ENCODE data around the gene ING4. TPM values are rescaled to one million over a fixed set of nuclear protein-coding genes. Genes with fewer than 3 reads are reported as not detected.

ING4 gene
- polyA plus RNA-seq, 2 of the 4 experiments (the other 2 are of a cell fraction), result 19.5 to 36.5 TPM

GRCh38 chr12:6618483-6619225 is 44.3 kb downstream of the ING4 start:
- no peak for ATAC-seq
- DNase-seq (ENCODE audit: low read depth in 1 of 2, low spot score in 1 of 2), result no peak
- ChIA-PET POLR2A (no interaction called here), CTCF (interaction anchor here (0.6 to 2.6 kb wide), 23 partner anchors 9 to 382 kb away, joined by 3 to 14 read pairs (median 4); partner anchors contain the start of genes ACRBP and LPAR5)
- no peak overlapping the region for H3K4me3 ChIP-seq
- WGBS (ENCODE audit: missing lambda C conversion rate), result 56% methylated on average over 5 of the region's 5 CpGs
- H3K4me2 ChIP-seq, result no peak overlapping the region
- H3K4me1 ChIP-seq, result peaks cover 10% of the 10 kb centered on the region
- FAIRE-seq, result no peak
- TF ChIP-seq EP300 (IDR thresholded peaks at IDR 0.05) (no peak), MAX (IDR thresholded peaks at IDR 0.05) (no peak), SREBF2 (IDR thresholded peaks at IDR 0.05) (no peak), MYC (IDR thresholded peaks at IDR 0.05; ENCODE audit: borderline replicate concordance, low read length) (no peak), FOSB (CRISPR knock-in tag; IDR thresholded peaks at IDR 0.05) (no peak), HEYL (CRISPR knock-in tag; IDR thresholded peaks at IDR 0.05) (no peak), KDM1A (IDR thresholded peaks at IDR 0.05; ENCODE audit: low read depth) (no peak)
- TF ChIP-seq, protein P1, sequence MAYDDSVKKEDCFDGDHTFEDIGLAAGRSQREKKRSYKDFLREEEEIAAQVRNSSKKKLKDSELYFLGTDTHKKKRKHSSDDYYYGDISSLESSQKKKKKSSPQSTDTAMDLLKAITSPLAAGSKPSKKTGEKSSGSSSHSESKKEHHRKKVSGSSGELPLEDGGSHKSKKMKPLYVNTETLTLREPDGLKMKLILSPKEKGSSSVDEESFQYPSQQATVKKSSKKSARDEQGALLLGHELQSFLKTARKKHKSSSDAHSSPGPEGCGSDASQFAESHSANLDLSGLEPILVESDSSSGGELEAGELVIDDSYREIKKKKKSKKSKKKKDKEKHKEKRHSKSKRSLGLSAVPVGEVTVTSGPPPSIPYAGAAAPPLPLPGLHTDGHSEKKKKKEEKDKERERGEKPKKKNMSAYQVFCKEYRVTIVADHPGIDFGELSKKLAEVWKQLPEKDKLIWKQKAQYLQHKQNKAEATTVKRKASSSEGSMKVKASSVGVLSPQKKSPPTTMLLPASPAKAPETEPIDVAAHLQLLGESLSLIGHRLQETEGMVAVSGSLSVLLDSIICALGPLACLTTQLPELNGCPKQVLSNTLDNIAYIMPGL (CRISPR knock-in tag; IDR thresholded peaks at IDR 0.05; ENCODE audit: borderline replicate concordance), result no peak
- no peak overlapping the region for H3K27ac ChIP-seq
- no peaks in the 10 kb centered on the region for H3K9me3 ChIP-seq

DNA sequence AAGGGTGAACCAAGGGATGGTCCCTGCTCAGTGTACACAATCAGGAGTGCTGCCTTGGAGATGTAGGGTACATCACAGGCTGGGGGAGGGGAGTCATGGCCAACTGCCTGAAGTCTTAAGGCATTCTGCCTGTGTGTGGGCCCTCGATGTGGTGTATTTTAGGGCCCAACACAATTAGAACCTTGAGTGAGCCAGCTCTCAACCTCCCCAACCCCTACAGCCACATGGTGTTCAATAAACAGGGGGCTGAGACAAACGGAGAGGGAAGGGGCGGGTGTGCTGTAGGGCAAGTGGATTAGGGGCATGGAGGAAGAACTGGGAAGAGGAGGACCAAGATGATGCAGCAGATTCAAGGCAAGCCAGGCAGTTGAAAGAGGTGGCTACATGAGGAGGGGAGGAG is 47.1 kb downstream of the ING4 start:
- DNase-seq (ENCODE audit: low read depth in 1 of 2, low spot score in 1 of 2), result no peak
- FAIRE-seq, result no peak
- no peak overlapping the region for H3K27ac ChIP-seq
- POLR2A ChIA-PET, result no interaction called here
- H3K4me2 ChIP-seq, result no peak overlapping the region
- no peak for TF ChIP-seq EP300 (IDR thresholded peaks at IDR 0.05)
- no peak for TF ChIP-seq RAD21 (conservative IDR thresholded peaks at IDR 0.05 in 1 of 2, IDR thresholded peaks at IDR 0.05 in 1 of 2)
- no peak for TF ChIP-seq JUN (IDR thresholded peaks at IDR 0.05)
- TF ChIP-seq, protein P2, sequence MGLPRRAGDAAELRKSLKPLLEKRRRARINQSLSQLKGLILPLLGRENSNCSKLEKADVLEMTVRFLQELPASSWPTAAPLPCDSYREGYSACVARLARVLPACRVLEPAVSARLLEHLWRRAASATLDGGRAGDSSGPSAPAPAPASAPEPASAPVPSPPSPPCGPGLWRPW (IDR thresholded peaks at IDR 0.05), result no peak
- TF ChIP-seq PHF8 (IDR thresholded peaks at IDR 0.05; ENCODE audit: borderline replicate concordance, low read depth), result no peak
- TF ChIP-seq, protein P1 (CRISPR knock-in tag; IDR thresholded peaks at IDR 0.05; ENCODE audit: borderline replicate concordance), result no peak
- no peak for TF ChIP-seq HEYL (CRISPR knock-in tag; IDR thresholded peaks at IDR 0.05)
- TF ChIP-seq JUNB (IDR thresholded peaks at IDR 0.05), result no peak
- no peak for TF ChIP-seq HOXA7 (CRISPR knock-in tag; IDR thresholded peaks at IDR 0.05)
- no peak for TF ChIP-seq NR3C1 (IDR thresholded peaks at IDR 0.05)
- no peak for TF ChIP-seq CBX2 (IDR thresholded peaks at IDR 0.05; ENCODE audit: borderline replicate concordance, low read depth)
- TF ChIP-seq ZFP36 (IDR thresholded peaks at IDR 0.05; ENCODE audit: borderline replicate concordance, partially characterized antibody), result no peak
- TF ChIP-seq CHD2 (IDR thresholded peaks at IDR 0.05; ENCODE audit: low read length, partially characterized antibody), result no peak
- no peak for TF ChIP-seq HOXB13 (CRISPR knock-in tag; IDR thresholded peaks at IDR 0.05; ENCODE audit: low read depth)
- TF ChIP-seq RCOR1 (IDR thresholded peaks at IDR 0.05; ENCODE audit: low read depth, low read length), result no peak
- TF ChIP-seq MYC (IDR thresholded peaks at IDR 0.05; ENCODE audit: borderline replicate concordance, low read length), result no peak
- peaks cover 22% of the 10 kb centered on the region for H3K4me1 ChIP-seq
- H3K4me3 ChIP-seq, result no peak overlapping the region
- no peaks in the 10 kb centered on the region for H3K9me3 ChIP-seq
- no peak for ATAC-seq
- WGBS (ENCODE audit: missing lambda C conversion rate), result 86% methylated on average over 3 of the region's 3 CpGs
- CTCF ChIA-PET, result interaction anchor here (0.6 to 2.5 kb wide), 10 partner anchors 68 to 362 kb away, joined by 3 to 6 read pairs (median 4); no protein-coding TSS in a partner anchor

All from A549 (cell line).